GM12892 (cell line): ENCODE measurements around the gene C1QL1.

Experiments used
- POLR2A ChIP-seq: IDR thresholded peaks from 2 replicates; pipeline ENCODE4 v1.6.1; 2011; ENCODE audit warnings: low read depth, low read length, control low read depth
- POLR2AphosphoS5 ChIP-seq: IDR thresholded peaks from 2 replicates; pipeline ENCODE4 v1.6.1; 2011; ENCODE audit warnings: low read depth, low read length, control low read depth

DNA sequence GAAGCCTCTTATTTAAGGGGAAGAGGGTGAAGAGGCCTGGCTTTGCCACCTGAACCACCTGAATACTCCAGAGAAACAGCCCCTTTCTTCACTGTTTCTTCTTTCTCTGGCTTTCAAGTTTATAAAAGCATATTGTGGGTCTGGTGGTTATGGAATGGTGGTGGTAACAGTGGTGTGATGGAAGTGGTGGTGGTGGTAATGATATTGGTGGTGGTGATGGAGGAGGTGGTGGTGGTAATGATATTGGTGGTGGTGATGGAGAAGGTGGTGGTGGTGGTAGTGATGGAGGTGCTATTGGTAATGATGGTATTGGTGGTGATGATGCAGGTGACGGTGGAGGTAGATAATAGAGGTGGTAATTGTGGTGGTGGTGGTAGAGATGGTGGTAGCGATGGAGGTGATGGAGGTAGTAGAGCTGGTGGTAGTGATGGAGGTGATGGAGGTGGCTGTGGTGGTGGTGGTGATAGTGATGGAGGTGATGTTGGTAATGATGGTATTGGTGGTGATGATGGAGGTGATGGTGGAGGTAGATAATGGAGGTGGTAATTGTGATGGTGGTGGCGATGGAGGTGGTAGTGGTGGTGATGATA, 14.1 kb upstream of the C1QL1 start:
- TF ChIP-seq POLR2AphosphoS5 = no peak
- no peak for TF ChIP-seq POLR2A
